Peyer's patch (tissue), 4 donors: Measurements from ENCODE around the gene GADD45GIP1. TPM values are rescaled to one million over a fixed set of nuclear protein-coding genes. Genes with fewer than 3 reads are reported as not detected.
"Not testable (repeated sequence)": the region's sequence is repeated elsewhere in the genome, so short reads cannot be mapped to it uniquely, and the experiment has no call there.

Experiments
- DNase-seq, 3 donors: peaks; one replicate each; pipeline ENCODE4 v3.0.0-alpha.2; 2017 to 2019
- H3K27ac ChIP-seq, 4 donors: fragments of 200-600 bp; sonication (generic); one replicate each; pipeline ENCODE4 v1.5.1; 2016 to 2019
- H3K27me3 ChIP-seq, 2 donors: fragments of 200-600 bp; sonication (generic); one replicate each; pipeline ENCODE4 v1.5.1; 2019
- H3K36me3 ChIP-seq, 3 donors: fragments of 200-600 bp; sonication (generic); one replicate each; pipeline ENCODE4 v1.5.1; 2016 to 2019
- H3K4me1 ChIP-seq, 4 donors: fragments of 200-600 bp; sonication (generic); one replicate each; pipeline ENCODE4 v1.5.1; 2016 to 2019
- H3K4me3 ChIP-seq, 4 donors: fragments of 200-600 bp; sonication (generic); 1 replicate in 3 of 4; 2 replicates in 1 of 4; pipeline ENCODE4 v1.5.1; 2016 to 2019; ENCODE audit warnings: mild to moderate bottlenecking in 1 of 4
- H3K9me3 ChIP-seq, 4 donors: fragments of 200-600 bp; sonication (generic); one replicate each; pipeline ENCODE4 v1.5.1; 2016 to 2019; ENCODE audit warnings: mild to moderate bottlenecking in 1 of 4
- POLR2A ChIP-seq, 2 donors: fragments of 450-650 bp; IDR thresholded peaks; one replicate each; pipeline ENCODE4 v1.5.1; 2017; ENCODE audit warnings: antibody characterized with exemption in 2 of 2, mild to moderate bottlenecking in 2 of 2, moderate library complexity in 2 of 2
- total RNA-seq, 4 donors: library from RNA; depleted of rRNA; stranded (reverse); fragments of >200 nt; gene quantifications; one replicate each; pipeline ENCODE4 v1.1.0, GENCODE V29; 2016
- TF ChIP-seq, protein P1 (sequence below), 6 experiments: fragments of 450-650 bp in 4 of 6; fragments of 200-600 bp in 2 of 6; sonication (generic) in 1 of 6; IDR thresholded peaks; one replicate each; pipeline ENCODE4 v1.5.1; 2017 to 2019; ENCODE audit warnings: antibody characterized with exemption in 6 of 6, mild to moderate bottlenecking in 3 of 6, moderate library complexity in 1 of 6

GADD45GIP1 gene
- total RNA-seq, 4 donors from 2014 or later, result 12.5 to 43.7 (median 15.6) TPM

DNA sequence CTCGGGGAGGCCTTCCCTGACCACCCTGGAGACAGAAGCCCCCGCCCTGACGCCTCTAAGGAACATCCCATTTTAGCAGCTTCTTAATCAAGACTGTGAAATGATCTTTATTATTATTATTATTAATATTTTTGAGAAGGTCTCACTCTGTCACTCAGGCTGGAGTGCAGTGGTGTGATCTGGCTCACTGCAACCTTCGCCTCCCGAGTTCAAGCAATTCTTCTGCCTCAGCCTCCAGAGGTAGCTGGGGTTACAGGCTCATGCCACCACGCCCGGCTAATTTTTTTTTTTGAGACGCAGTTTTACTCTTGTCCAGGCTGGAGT lies 8.8 kb upstream of the GADD45GIP1 start:
- Histone ChIP-seq H3K27me3 (no peaks in the 10 kb centered on the region), H3K36me3 (no peaks in the 10 kb centered on the region), H3K4me1 (peaks cover 0 to 6% (median 3%) of the 10 kb centered on the region in 4 donors), H3K27ac (peak overlapping the region in 3 of 4 donors; percentile 44 to 69 (median 66)), H3K9me3 (no peaks in the 10 kb centered on the region), H3K4me3 (peak overlapping the region in 2 of 4 donors; percentile 60 to 68)
- DNase-seq, result no peak
- TF ChIP-seq, protein P1, sequence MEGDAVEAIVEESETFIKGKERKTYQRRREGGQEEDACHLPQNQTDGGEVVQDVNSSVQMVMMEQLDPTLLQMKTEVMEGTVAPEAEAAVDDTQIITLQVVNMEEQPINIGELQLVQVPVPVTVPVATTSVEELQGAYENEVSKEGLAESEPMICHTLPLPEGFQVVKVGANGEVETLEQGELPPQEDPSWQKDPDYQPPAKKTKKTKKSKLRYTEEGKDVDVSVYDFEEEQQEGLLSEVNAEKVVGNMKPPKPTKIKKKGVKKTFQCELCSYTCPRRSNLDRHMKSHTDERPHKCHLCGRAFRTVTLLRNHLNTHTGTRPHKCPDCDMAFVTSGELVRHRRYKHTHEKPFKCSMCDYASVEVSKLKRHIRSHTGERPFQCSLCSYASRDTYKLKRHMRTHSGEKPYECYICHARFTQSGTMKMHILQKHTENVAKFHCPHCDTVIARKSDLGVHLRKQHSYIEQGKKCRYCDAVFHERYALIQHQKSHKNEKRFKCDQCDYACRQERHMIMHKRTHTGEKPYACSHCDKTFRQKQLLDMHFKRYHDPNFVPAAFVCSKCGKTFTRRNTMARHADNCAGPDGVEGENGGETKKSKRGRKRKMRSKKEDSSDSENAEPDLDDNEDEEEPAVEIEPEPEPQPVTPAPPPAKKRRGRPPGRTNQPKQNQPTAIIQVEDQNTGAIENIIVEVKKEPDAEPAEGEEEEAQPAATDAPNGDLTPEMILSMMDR (IDR thresholded peaks at IDR 0.05), result no peak
- no peak for TF ChIP-seq POLR2A (IDR thresholded peaks at IDR 0.05)

DNA sequence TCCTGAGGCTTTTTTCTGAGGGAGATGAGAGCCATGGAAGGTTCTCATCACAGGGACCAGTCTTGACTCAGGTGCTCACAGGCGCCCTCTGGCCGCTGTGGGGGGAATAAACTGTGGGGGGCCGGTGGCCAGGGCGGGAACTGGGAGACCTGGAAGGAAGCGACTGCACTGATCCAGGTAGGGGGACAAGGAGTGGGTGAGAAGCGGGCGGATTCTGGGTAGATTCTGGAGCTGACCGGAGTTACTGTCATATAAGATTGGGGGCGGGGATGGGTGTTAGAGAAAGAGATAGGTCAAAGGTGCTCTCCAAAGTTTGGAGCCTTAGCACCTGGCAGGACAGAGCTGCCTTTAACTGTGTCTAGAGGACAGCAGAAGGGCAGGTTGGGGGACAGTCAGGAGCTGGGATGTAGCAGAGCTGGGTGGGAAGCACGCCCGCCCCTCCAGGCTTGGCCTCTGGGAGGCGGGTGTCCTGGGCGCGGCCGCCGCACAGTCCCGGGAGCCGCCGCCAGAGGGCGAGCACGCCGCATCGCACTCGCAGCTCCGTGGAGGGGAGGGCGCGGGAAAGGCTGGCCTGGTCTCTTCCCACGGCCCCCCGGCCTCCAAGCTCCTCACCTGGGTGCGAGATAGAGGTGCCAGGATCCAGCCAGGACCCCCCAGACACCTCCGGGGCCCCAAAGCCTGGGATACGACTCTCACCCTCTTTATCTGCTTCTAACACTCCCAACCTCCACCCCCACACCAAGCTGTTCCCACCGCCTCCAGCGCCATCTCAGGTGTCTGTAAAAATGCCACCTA lies 8.2 kb upstream of the GADD45GIP1 start:
- Histone ChIP-seq H3K4me1 (peaks cover 0 to 6% (median 3%) of the 10 kb centered on the region in 4 donors), H3K27ac (peak overlapping the region; percentile 35 to 69 (median 55)), H3K27me3 (no peaks in the 10 kb centered on the region), H3K4me3 (peak overlapping the region; percentile 20 to 68 (median 54)), H3K9me3 (no peaks in the 10 kb centered on the region), H3K36me3 (no peaks in the 10 kb centered on the region)
- DNase-seq, result peak; percentile 76 to 91 (median 90)
- TF ChIP-seq, protein P1 (IDR thresholded peaks at IDR 0.05), result peak; percentile 81 to 99 (median 95)
- no peak for TF ChIP-seq POLR2A (IDR thresholded peaks at IDR 0.05)

DNA sequence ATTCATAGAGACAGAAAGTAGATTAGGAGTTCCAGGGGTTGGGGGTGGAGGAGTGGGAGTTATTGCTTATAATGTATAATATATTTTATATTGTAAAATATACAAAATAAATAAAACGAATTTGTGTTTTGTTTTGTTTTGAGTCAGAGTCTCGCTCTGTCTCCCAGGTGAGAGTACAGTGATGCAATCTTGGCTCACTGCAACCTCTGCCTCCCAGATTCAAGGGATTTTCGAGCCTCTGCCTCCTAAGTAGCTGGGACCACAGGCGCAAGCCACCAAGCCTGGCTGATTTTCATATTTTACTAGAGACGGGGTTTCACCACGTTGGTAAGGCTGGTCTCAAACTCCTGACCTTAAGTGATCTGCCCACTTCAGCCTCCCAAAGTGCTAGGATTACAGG lies 2.5 kb upstream of the GADD45GIP1 start:
- H3K4me1 ChIP-seq, result peaks cover 0 to 25% (median 9%) of the 10 kb centered on the region in 4 donors
- H3K27ac ChIP-seq, result no peak overlapping the region
- H3K36me3 ChIP-seq, result peaks cover 0 to under 1% (median 0%) of the 10 kb centered on the region in 3 donors
- TF ChIP-seq POLR2A (IDR thresholded peaks at IDR 0.05), result no peak
- TF ChIP-seq, protein P1 (IDR thresholded peaks at IDR 0.05), result no peak
- no peaks in the 10 kb centered on the region for H3K27me3 ChIP-seq
- H3K4me3 ChIP-seq, result no peak overlapping the region
- DNase-seq, result no peak
- no peaks in the 10 kb centered on the region for H3K9me3 ChIP-seq

DNA sequence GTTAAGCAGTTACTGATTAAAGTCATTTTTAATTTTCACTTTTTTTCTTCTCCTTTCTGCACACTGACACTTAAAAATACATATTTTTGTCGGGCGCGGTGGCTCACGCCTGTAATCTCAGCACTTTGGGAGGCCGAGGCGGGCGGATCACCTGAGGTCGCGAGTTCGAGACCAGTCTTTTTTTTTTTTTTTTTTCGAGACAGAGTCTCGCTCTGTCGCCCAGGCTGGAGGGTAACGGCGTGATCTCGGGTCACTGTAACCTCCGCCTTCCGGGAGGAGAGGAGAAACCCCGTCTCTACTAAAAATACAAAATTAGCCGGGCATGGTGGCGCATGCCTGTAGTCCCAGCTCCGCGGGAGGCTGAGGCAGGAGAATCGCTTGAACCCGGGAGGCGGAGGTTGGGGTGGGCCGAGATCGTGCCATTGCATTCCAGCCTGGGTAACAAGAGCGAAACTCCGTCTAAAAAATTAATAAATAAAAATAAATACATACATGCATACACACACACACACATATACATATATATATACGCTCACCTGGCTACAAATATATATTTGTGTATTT lies 448 bp upstream of the GADD45GIP1 start:
- not testable (repeated sequence) for H3K27me3 ChIP-seq, DNase-seq, H3K9me3 ChIP-seq
- Histone ChIP-seq H3K27ac (peak overlapping the region; percentile 89 to 94 (median 90)), H3K36me3 (peaks cover 0 to 20% (median 0%) of the 10 kb centered on the region in 3 donors), H3K4me3 (peak overlapping the region; percentile 93 to 99 (median 98)), H3K4me1 (peaks cover 0 to 43% (median 9%) of the 10 kb centered on the region in 4 donors)

DNA sequence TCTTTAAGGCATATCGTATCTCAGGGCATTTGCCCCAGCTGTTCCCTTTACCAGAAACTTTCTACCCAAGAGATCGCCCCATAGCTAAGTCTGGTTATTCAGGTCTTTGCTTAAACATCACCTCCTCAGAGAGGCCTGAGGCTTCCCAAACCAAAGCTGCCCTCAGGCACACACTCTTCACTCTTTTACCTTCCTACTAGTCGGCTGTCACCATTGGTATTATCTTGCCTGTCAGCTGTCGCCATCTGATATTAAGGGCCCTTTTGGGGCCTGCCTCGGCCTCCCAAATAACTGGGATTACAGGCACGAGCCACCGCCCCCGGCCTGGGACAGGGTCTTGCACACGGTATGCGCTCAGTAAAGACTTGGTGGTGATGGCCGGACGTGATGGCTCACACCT lies 1.0 kb downstream of the GADD45GIP1 start:
- no peak for DNase-seq
- H3K27ac ChIP-seq, result peak overlapping the region in 3 of 4 donors; percentile 89 to 94 (median 92)
- peaks cover 0 to 48% (median 9%) of the 10 kb centered on the region in 4 donors for H3K4me1 ChIP-seq
- H3K27me3 ChIP-seq, result no peaks in the 10 kb centered on the region
- no peak for TF ChIP-seq POLR2A (IDR thresholded peaks at IDR 0.05)
- TF ChIP-seq, protein P1 (IDR thresholded peaks at IDR 0.05), result no peak
- no peaks in the 10 kb centered on the region for H3K9me3 ChIP-seq
- peak overlapping the region; percentile 93 to 99 (median 98) for H3K4me3 ChIP-seq
- peaks cover 0 to 35% (median 0%) of the 10 kb centered on the region in 3 donors for H3K36me3 ChIP-seq

DNA sequence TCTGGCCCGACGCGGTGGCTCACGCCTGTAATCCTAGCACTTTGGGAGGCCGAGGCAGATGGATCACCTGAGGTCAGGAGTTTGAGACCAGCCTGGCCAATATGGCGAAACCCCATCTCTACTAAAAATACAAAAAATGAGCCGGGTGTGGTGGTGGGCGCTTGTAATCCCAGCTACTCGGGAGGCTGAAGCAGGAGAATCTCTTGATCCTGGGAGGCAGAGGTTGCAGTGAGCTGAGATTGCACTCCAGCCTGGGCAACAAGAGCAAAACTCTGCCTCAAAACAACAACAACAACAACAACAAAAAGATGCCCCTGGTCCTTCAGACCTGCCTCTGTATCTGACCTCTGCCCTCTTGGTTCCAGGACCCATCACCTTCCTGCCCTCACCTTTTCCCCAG lies 1.4 kb downstream of the GADD45GIP1 start:
- peak overlapping the region in 2 of 4 donors; percentile 92 to 94 for H3K27ac ChIP-seq
- H3K36me3 ChIP-seq, result peaks cover 0 to 39% (median 0%) of the 10 kb centered on the region in 3 donors
- not testable (repeated sequence) for DNase-seq, H3K9me3 ChIP-seq, H3K27me3 ChIP-seq, H3K4me3 ChIP-seq
- peaks cover 0 to 48% (median 9%) of the 10 kb centered on the region in 4 donors for H3K4me1 ChIP-seq
